NK-92 (cell line): ENCODE results near the gene CADM2.
"Not testable (repeated sequence)": the region's sequence is repeated elsewhere in the genome, so short reads cannot be mapped to it uniquely, and the experiment has no call there.

Experiments used
- DNase-seq: peaks from one replicate; lab custom pipeline; 2025; ENCODE audit not compliant: unreplicated experiment; lab: John Stamatoyannopoulos, UW

CADM2 gene

DNA sequence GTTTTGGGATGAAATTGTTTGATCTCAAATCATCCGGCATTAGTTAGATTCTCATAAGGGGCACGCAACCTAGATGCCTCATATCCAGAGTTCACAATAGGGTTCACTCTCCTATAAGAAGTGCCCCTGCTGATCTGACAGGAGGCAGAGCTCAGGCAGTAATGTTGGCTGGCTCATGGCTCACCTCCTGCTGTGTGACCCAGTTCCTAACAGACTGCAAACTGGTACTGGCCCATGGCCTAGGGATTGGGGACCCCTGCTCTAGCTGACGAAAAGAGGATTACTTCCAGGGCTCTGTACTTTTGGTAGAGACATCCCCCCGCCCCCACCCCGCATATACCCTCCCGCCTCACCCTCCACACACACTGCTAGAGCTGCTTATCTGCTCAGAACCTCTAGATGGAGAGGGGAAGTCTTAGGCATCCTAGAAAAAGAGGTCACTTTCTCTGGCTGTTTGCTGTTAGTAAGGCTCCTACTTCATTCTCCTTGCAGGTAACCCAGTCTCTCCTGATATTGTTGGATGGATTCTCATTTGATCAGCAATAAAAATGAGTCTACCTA lies 923.1 kb downstream of the CADM2 start:
- no peak for DNase-seq

DNA sequence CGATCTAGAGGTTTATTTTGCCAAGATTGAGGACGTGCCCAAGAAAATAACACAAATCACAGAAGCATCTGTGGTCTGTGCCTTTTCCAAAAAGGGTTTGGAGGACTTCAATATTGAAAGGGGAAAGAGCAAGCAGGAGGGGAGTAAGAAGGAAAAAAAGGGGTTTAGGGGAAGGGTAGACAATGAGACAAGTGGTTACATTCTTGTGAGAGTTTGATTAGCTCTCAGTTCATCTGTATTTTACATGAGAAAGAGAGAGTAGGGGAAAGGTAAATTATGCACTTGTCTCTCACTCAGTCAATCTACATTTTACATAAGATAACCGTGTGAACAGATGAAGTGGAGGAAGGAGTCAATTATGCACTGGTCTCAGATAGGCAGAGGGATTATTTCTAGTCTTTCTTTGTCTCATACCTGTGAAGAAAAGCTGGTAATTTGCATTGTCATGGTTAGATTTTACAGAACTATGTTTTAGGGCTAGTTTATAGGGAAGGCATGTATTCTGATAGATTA lies 931.3 kb downstream of the CADM2 start:
- DNase-seq = no peak

DNA sequence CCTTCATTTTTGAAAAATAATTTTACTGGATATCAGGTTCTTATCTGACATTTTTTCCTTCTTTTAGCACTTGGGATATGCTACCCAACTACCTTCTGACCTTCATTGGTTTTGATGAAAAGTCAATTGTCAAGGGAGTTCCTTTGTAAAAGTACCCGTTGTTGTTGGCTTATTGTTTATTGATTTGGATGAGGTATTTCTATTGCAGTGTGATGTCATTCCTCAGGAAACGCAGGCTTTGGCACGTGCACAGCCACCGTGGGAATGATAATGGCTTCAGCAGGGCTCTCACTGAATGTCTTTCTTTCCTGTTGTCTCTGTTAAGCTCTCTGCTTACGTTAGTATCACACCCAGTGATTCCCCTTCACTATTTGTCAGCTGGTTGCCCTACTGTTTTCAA lies 944.6 kb downstream of the CADM2 start:
- DNase-seq = no peak

DNA sequence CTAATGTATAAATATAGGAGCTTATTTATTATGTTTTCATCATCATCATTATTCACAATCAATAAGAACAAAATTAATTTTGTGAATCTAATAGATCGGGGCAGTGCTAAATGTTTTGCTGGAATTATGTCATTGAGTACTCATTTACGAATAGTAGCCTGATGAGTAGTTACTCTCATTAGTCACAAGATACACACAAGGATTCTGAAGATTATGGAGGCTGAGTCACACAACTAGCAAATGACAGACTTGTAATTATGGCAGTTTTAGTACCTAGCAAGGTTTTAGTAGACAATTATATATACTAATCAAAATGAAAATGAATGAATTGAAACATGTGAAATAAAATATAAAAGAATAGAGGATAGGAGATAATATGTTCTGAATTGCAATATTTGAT lies 954.2 kb downstream of the CADM2 start:
- DNase-seq = no peak

DNA sequence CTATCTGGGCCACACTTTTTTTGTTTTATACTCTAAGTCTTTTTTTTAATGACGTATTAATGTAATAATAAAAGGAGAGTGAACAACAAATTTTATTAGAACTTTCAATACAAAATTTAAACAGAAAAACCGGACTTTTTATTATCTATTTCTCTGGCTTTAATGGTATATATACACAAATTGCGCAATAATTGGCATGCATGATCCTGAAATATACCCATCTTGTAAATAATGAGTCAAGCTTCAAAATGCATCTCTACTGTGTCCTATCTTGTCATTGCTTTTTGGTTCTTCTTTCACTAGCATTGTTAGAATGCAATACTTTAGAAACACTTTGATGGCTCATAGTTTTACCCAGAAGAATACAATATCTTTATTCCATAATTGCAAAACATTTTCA lies 963.6 kb downstream of the CADM2 start:
- DNase-seq = no peak

DNA sequence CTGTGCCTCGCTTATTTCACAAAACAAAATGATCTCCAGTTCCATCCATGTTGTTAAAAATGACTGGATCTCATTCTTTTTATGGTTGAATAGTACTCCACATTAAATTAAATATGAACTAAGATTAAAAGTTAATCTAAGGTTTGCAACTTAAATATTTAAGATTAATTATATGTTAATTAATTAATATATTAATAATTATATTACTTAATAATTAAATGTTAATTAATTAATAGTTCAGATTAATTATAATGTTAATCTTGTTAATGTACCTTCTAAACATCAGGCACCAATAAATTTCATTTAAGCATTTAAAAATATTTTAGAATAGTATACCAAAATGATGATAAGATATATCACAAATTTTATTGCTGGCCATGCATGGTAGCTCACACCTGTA lies 971.9 kb downstream of the CADM2 start:
- DNase-seq = no peak

DNA sequence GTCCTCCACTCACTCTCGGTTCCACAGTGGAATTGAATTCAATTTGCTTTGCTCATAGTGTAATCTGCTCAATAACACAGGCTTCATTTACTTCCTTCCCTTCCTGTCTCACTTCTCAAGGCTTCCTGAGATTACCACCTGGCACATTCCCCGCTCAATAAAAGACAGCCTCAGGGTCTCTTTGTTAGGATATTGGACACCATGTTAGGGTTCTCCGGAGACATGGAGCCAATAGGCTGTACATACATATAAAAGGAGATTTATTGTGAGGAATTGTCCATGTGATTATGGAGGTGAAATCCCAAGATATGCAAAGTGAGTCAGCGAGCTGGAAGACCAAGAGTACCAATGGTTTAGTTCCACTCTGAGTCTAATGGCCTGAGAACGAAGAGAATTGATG lies 974.5 kb downstream of the CADM2 start:
- no peak for DNase-seq

DNA sequence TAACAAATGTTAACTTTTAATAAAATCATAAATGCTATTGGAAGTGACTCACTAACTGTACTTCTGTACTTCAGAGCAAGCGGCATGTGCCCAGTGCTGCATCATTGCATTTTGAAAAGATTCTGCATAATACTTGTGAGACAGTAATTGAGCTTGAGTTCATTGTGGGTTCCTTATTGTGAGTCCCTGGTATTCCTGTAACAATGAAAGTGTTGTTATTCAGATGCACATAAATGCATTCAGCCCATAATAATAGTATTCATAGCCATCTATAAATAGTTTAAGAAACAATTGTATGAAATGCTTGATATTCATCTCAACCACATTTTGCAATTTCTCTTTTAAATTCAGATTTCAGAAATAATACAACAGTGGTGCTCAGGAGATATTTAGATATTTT lies 976.4 kb downstream of the CADM2 start:
- no peak for DNase-seq

DNA sequence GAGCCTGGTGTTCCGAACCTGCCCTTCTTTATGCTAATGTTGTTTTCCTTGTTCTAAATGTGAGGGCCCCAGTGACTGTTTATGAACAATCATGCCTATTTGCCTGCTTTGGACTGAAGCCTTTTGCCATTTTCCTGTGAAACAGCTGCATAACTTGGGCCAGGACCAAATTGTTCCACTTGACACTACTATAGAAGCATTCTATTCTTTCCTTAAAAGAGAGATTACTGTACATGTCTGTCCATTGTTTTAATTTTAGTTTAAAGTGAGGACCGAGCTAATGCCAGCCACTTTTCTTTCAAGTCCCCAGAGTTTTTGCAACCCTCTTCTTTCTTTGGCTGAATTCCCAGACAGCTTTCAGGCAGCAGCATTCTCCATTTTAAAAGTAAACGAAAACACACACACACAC lies 980.3 kb downstream of the CADM2 start:
- no peak for DNase-seq

DNA sequence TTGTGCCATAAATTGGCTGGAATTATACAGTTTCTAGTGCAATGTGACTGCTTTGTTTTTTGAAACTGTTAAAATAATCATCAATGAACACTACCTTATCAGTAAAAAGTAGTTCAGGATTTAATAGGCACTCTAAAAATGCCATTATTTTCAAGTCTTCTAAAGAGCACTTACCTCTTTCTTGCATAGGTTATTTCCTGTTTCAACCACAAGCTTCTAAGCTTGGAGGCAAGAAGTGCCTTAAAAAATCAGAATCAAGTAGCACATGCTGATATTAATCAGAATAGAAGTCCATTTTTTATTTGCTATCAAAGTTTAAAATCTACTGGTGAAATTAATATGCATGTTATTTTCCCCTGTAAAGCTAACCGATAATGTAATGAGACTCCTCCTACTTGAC lies 991.6 kb downstream of the CADM2 start:
- no peak for DNase-seq

DNA sequence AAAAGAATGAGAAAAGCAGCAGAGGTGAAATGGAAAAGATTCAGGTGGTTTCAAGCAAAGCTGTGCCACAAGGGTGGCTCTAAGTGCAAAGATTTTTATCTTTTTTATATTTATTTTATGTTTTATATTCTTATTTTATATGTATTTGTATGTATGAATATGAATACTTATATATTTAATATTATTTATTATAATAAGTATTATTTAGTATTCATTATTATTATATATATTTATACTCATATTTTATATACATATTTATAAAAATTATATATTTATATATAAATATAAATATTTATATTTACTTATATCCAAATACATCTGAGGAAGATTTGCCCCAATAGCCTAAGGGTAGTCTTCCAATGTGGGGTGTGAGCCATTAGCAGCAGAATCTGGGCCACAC lies 1002.0 kb downstream of the CADM2 start:
- DNase-seq = no peak

DNA sequence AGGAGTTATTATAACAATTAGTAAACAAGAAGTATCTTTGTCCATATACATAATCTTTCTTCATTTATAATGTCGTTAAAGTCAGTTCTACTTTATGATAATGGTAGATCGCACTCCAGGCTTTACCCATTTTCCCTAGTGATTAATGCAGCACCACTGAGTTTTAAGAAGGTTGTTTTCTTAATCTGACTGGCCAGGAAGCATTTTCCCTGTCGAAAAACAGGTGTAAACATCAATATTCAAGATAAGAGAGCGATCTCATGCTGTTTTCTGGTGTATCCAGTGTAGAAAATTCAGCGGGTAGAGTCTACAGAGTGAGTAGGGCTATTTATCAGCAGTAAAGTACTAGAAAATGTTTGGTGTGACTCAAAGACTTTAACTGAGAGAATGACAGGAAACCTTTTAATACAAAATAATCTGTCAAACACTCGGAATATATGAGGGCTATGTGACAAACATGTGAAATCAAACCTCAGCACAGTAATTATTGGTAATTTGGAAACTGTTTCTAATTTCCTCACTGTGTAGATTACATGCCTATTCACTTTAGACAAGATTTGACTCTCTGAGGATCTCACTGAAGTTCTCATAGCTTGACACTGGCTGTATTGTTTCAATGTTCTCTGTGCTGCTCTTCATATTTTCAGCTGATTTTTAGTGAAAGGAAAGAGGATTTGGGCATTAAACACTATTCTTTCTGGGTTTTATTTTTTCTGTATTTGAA lies 1019.0 kb downstream of the CADM2 start:
- no peak for DNase-seq

DNA sequence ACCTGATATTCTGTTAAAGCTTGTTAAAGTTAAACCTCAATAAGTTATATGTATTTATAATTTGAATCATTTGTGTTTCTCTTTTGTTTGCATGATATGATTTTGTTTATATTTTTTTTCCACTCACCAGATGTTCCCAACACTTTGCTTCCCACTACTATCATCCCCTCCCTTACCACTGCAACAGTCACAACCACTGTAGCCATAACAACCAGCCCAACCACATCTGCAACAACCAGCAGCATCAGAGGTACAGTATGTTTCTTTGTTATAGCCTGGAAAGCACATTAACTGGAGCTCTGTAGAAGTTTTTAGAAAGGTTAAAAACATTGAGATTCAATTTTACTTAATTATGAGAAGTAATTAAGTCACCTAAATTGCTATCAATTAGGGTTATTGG lies 1020.2 kb downstream of the CADM2 start:
- no peak for DNase-seq

DNA sequence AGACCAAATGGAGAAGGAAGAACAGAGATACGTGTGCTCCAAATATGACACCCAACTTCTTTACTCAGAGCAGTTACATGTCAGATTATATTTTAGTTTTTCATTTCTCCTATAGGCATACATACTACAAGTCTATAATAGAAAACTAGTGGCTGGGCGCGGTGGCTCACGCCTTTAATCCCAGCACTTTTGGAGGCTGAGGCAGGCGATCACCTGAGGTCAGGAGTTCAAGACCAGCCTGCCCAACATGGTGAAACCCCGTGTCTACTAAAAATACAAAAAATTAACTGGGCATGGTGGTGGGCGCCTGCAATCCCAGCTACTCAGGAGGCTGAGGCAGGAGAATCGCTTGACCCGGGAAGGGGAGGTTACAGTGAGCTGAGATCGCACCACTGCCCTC lies 1030.8 kb downstream of the CADM2 start:
- not testable (repeated sequence) for DNase-seq

DNA sequence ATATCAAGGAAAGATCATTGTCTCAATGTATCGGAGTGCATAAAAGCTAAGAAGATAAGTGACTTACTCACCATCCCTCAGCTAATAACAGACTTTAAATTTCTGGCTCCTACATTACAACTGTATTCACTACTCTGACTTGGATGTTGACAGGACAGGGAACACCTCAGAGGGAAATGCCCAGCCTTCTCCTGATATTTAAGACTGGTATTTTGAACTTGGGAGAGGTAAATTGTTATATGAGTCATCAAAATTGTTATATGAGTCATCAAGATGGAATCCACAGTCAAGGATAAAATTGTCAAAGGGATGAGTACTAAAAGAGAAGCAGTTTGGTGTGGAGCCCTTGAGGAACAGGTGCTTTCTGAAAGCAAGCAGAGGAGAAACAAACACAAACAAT lies 1070.8 kb downstream of the CADM2 start:
- no peak for DNase-seq

DNA sequence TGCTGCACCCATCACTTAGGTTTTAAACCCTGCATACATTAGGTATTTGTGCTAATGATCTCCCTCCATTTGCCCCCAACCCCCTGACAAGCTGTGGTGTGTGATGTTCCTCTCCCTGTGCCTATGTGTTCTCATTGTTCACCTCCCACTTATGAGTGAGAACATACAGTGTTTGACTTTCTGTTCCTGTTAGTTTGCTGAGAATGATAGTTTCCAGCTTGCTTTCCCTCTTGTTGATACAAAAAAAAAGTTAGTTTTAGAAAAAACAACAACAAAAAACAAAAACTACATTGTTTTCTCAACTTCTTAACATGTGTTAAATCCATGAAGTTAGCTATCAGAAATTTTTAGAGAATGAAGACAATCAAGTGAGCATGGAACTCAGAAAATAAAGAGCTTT lies 1079.1 kb downstream of the CADM2 start:
- DNase-seq = no peak

DNA sequence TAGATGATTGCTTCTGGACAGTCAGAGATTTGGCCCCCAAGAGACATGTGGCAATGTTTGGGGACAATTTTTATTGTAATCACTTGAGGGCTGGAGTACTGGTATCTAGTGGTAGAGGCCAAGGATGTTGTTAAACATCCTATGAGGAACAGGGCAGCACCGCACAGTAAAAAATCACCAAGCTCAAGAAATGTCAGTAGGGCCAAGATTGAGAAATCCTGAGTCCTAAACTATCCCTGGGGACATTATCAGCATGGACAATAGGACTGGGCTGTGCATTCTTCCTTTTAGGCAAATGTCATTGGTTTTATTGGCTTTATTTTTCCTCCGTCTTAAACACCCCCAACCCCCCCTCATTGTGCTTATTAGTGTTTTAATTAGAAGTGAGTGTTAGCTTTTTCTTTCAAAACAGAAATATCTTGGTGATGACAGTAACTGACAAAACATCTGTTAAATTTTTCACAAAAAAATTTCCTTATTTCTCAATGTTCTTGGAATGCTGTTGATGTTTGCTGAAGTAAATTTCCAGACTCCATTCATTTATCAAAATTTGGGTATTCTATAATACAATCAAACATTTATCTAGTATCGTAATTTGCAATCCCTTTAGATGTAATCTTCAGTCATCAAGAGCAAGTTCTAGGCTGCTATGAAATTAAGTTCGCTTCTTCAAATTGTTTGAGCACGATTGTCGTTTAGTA lies 1087.8 kb downstream of the CADM2 start:
- no peak for DNase-seq

DNA sequence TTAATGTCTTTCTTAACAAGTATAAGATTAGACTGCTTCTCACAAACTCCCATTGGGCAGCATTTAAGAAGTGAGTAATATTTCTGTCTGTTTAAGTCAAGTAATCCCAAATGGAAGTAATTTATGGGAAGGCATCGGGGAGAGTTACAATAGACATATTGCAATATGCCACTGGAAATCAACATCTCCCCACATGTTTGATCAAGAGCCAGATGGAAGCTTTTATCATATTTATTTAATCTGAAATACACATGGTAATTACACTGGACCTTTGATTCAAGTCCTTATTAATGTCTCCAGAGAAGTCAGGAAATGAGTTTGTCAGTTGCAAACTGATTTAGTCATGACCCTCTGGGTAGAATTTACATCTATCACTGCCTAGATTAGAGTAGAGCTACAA lies 1088.4 kb downstream of the CADM2 start:
- DNase-seq = no peak

DNA sequence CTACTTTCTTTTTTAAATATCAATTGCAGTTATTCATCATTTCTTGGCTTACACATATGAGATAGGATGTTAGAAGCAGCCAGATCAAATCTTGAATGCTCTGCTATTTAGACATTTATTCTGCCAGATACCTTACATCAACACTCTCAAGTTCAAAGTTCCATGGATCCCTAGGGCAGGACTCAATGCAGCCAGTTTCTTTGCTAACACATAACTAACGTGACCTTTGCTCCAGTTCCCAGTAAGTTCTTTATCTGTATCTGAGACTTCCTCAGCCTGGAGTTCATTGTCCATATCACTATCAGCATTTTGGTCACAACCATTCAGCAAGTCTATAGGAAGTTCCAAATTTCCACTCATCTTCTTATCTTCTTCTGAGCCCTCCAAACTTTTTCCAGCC lies 1092.3 kb downstream of the CADM2 start:
- DNase-seq = no peak

DNA sequence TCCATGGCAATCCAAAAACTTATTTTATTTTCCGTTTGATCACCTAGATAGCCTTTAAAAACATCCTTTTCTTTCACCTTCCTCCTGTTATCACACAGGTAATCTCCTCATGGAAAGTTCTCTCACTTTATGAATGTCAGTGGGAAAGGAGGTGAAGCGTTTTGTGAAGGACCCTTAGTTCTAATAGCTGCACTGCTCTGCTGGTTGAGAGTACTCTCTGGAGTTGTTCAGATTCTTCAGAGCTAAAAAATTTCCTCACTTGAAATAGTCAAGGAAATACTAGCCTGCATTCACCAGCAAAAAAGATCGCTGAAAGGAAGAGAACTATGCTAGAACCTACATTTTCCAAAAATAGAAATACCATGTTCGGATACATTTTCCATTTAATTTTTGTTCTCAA lies 1097.2 kb downstream of the CADM2 start:
- DNase-seq = no peak

DNA sequence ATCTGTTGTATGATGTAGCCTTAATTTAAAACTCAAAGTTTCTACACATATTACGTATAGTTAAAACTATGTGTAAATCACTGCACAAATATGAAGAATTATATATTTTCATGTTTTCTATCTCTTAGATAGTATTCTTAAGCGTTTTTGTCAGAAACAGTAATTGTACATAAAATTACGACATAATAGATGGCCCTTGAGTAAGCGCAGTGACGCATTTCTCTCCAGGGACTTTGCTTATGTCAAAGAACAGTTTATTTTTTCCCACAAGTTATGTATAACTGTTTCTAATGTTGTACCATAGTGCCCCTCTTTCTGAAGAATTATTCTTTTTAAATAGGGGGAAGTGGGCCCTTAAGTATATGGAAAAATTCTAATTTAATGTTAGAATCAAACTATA lies 1098.2 kb downstream of the CADM2 start:
- DNase-seq = no peak

DNA sequence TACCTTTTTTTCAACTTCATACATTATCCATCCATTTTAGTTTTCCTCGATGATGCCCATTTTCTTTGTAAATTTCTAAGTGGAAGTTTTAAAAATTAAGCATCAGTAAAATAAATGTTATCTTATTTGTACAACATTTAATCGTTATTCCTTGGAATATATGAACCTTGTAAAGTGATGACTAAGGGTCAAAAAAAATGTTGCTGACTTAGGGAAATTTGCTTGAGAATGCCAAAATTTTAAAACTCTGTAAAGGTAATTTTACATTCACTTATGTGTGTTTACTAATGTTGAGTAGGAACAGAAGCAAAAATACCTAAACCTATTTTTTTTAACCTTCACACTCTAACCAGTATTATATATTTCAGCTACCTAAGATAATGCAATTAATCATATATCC lies 1115.0 kb downstream of the CADM2 start:
- no peak for DNase-seq
